Calu3 (cell line): ENCODE results near the gene BPIFB3. TPM values are rescaled to one million over a fixed set of nuclear protein-coding genes. Genes with fewer than 3 reads are reported as not detected.

Experiments used
- BruUV-seq: library from RNA; stranded (reverse); fragments of 400-500 nt; replicated peaks from 2 replicates; lab custom pipeline; 2021; lab: Mats Ljungman, UMichigan
- CTCF ChIA-PET: fragments of 300-600 bp; sonication (Branson Sonifier 250); formaldehyde crosslinking; loops from one replicate; lab custom pipeline; 2022; ENCODE audit warnings: antibody characterized with exemption; lab: Charles Lee
- DNase-seq: peaks from one replicate; pipeline ENCODE4 v3.0.0; 2022
- H3K27ac Mint-ChIP-seq: one replicate; pipeline ENCODE4 v1.8.0; 2022; ENCODE audit warnings: mixed read lengths; ENCODE audit not compliant: unreplicated experiment
- H3K27me3 Mint-ChIP-seq: one replicate; pipeline ENCODE4 v1.8.0; 2022; ENCODE audit warnings: mixed read lengths; ENCODE audit not compliant: unreplicated experiment
- H3K36me3 Mint-ChIP-seq: one replicate; pipeline ENCODE4 v1.8.0; 2022; ENCODE audit warnings: mild to moderate bottlenecking, moderate library complexity, mixed read lengths; ENCODE audit not compliant: insufficient read depth, unreplicated experiment
- H3K4me1 Mint-ChIP-seq: one replicate; pipeline ENCODE4 v1.8.0; 2022; ENCODE audit warnings: mild to moderate bottlenecking, low read depth, mixed read lengths; ENCODE audit not compliant: unreplicated experiment
- H3K4me3 Mint-ChIP-seq: one replicate; pipeline ENCODE4 v1.8.0; 2022; ENCODE audit warnings: mild to moderate bottlenecking, low read depth, moderate library complexity, mixed read lengths; ENCODE audit not compliant: unreplicated experiment
- H3K9me3 Mint-ChIP-seq: one replicate; pipeline ENCODE4 v1.8.0; 2022; ENCODE audit warnings: low read depth, mixed read lengths; ENCODE audit not compliant: unreplicated experiment
- CTCF ChIP-seq: fragments of 200-600 bp; IDR thresholded peaks from one replicate; pipeline ENCODE4 v1.8.0; 2022; ENCODE audit warnings: antibody characterized with exemption; ENCODE audit not compliant: unreplicated experiment
- intact Hi-C: fragments of 100-400 bp; cut with micrococcal nuclease; formaldehyde crosslinking; loops from one replicate; pipeline ENCODE4 v1.10.0; 2022; ENCODE audit not compliant: unreplicated experiment
- total RNA-seq: library from RNA; stranded (reverse); gene quantifications from 2 replicates; pipeline ENCODE4 v1.2.3, GENCODE V29; 2022

BPIFB3 gene
- total RNA-seq, 1 experiment from 2014 or later = not detected

DNA sequence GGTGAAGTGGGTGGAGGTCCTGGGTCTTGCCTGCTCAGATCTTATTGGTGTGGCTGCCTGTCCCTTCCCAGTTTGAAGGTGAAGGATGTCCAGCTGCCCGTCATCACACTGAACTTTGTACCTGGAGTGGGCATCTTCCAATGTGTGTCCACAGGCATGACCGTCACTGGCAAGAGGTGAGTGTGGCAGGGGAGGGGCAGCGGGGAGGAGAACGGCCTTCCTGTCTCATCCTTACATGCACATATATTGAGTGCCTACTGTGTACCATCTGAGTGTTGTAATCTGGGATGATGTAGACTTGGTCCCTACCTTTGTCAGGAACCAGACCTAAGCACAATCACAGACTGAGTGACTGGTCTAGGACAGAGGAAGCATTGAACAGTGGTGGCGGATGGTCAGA lies 19.6 kb upstream of the BPIFB3 start:
- TF ChIP-seq CTCF = no peak
- no peaks in the 10 kb centered on the region for H3K36me3 Mint-ChIP-seq
- no TSS peak for BruUV-seq
- no peak for DNase-seq
- CTCF ChIA-PET = no interaction called here
- H3K27ac Mint-ChIP-seq = no peak overlapping the region
- H3K27me3 Mint-ChIP-seq = peaks cover 20% of the 10 kb centered on the region
- H3K4me3 Mint-ChIP-seq = no peak overlapping the region
- H3K9me3 Mint-ChIP-seq = no peaks in the 10 kb centered on the region
- intact Hi-C loops = no loop called here
- H3K4me1 Mint-ChIP-seq = no peaks in the 10 kb centered on the region

- Mint-ChIP-seq H3K36me3 (no peaks in the 10 kb centered on the region), H3K27ac (no peak overlapping the region), H3K4me3 (no peak overlapping the region), H3K27me3 (peaks cover 29% of the 10 kb centered on the region), H3K4me1 (no peaks in the 10 kb centered on the region), H3K9me3 (no peaks in the 10 kb centered on the region)
- DNase-seq = no peak
- BruUV-seq = no TSS peak
- intact Hi-C loops = no loop called here
- CTCF ChIA-PET = no interaction called here
- TF ChIP-seq CTCF = no peak
Measured at GRCh38 chr20:33034901-33035492, 18.7 kb upstream of the BPIFB3 start.

- H3K9me3 Mint-ChIP-seq = no peaks in the 10 kb centered on the region
- no peaks in the 10 kb centered on the region for H3K4me1 Mint-ChIP-seq
- no peak overlapping the region for H3K4me3 Mint-ChIP-seq
- no peaks in the 10 kb centered on the region for H3K36me3 Mint-ChIP-seq
- H3K27ac Mint-ChIP-seq = no peak overlapping the region
- CTCF ChIA-PET = no interaction called here
- intact Hi-C loops = no loop called here
- no peak for TF ChIP-seq CTCF
- no TSS peak for BruUV-seq
- no peak for DNase-seq
- peaks cover 53% of the 10 kb centered on the region for H3K27me3 Mint-ChIP-seq
Measured at GRCh38 chr20:33037456-33037855, 16.2 kb upstream of the BPIFB3 start.

GRCh38 chr20:33038243-33038642 lies 15.5 kb upstream of the BPIFB3 start:
- no peak for DNase-seq
- intact Hi-C loops = no loop called here
- CTCF ChIA-PET = no interaction called here
- H3K27ac Mint-ChIP-seq = no peak overlapping the region
- no peaks in the 10 kb centered on the region for H3K4me1 Mint-ChIP-seq
- H3K36me3 Mint-ChIP-seq = no peaks in the 10 kb centered on the region
- H3K27me3 Mint-ChIP-seq = peaks cover 61% of the 10 kb centered on the region
- no peaks in the 10 kb centered on the region for H3K9me3 Mint-ChIP-seq
- no TSS peak for BruUV-seq
- TF ChIP-seq CTCF = no peak
- H3K4me3 Mint-ChIP-seq = no peak overlapping the region
